ACC112 (cell line): ENCODE results near the gene UVRAG.

Experiments used
- H2AFZ ChIP-seq: fragments of 200-600 bp; sonication (generic); one replicate; pipeline ENCODE4 v1.6.0; 2017; ENCODE audit warnings: antibody characterized with exemption, low read length; ENCODE audit not compliant: unreplicated experiment
- H3K27ac ChIP-seq: fragments of 200-600 bp; sonication (generic); 2 replicates; pipeline ENCODE4 v1.5.1; 2014; ENCODE audit warnings: low read depth, mild to moderate bottlenecking, antibody characterized with exemption, low read length, moderate library complexity
- H3K27me3 ChIP-seq: fragments of 200-600 bp; sonication (generic); 2 replicates; pipeline ENCODE4 v1.6.1; 2014; ENCODE audit warnings: mild to moderate bottlenecking, antibody characterized with exemption, low read length, moderate library complexity, mixed read lengths; ENCODE audit not compliant: insufficient read depth
- H3K36me3 ChIP-seq: fragments of 200-600 bp; sonication (generic); 2 replicates; pipeline ENCODE4 v1.6.1; 2016; ENCODE audit warnings: mild to moderate bottlenecking, antibody characterized with exemption, low read length, moderate library complexity, mixed read lengths; ENCODE audit not compliant: insufficient read depth
- H3K4me1 ChIP-seq: fragments of 200-600 bp; sonication (generic); one replicate; pipeline ENCODE4 v1.6.1; 2016; ENCODE audit warnings: low read length, mixed read lengths; ENCODE audit not compliant: insufficient read depth, unreplicated experiment, control insufficient read depth
- H3K4me3 ChIP-seq: fragments of 200-600 bp; sonication (generic); 2 replicates; pipeline ENCODE4 v1.5.1; 2014; ENCODE audit warnings: mild to moderate bottlenecking, low read depth, low read length
- H3K79me2 ChIP-seq: fragments of 200-600 bp; sonication (generic); one replicate; pipeline ENCODE4 v1.6.0; 2016; ENCODE audit warnings: low read length; ENCODE audit not compliant: control insufficient read depth, unreplicated experiment, insufficient read depth

The UVRAG gene

GRCh38 chr11:75784506-75784905 lies 30.5 kb upstream of the UVRAG start:
- no peak overlapping the region for H3K4me3 ChIP-seq
- H3K27me3 ChIP-seq, result no peaks in the 10 kb centered on the region
- H3K79me2 ChIP-seq, result no peaks in the 10 kb centered on the region
- no peak overlapping the region for H3K27ac ChIP-seq
- H3K36me3 ChIP-seq, result no peaks in the 10 kb centered on the region
- no peak overlapping the region for H2AFZ ChIP-seq
- H3K4me1 ChIP-seq, result peaks cover 10% of the 10 kb centered on the region

GRCh38 chr11:75785187-75785586 lies 29.8 kb upstream of the UVRAG start:
- Histone ChIP-seq H3K79me2 (no peaks in the 10 kb centered on the region), H2AFZ (no peak overlapping the region), H3K27me3 (no peaks in the 10 kb centered on the region), H3K27ac (no peak overlapping the region), H3K4me1 (peaks cover 10% of the 10 kb centered on the region), H3K36me3 (no peaks in the 10 kb centered on the region), H3K4me3 (no peak overlapping the region)

- no peaks in the 10 kb centered on the region for H3K27me3 ChIP-seq
- peaks cover 10% of the 10 kb centered on the region for H3K4me1 ChIP-seq
- H3K79me2 ChIP-seq, result no peaks in the 10 kb centered on the region
- no peak overlapping the region for H3K4me3 ChIP-seq
- no peak overlapping the region for H3K27ac ChIP-seq
- H2AFZ ChIP-seq, result no peak overlapping the region
- H3K36me3 ChIP-seq, result no peaks in the 10 kb centered on the region
Observed at GRCh38 chr11:75786101-75786736, 28.8 kb upstream of the UVRAG start.

DNA sequence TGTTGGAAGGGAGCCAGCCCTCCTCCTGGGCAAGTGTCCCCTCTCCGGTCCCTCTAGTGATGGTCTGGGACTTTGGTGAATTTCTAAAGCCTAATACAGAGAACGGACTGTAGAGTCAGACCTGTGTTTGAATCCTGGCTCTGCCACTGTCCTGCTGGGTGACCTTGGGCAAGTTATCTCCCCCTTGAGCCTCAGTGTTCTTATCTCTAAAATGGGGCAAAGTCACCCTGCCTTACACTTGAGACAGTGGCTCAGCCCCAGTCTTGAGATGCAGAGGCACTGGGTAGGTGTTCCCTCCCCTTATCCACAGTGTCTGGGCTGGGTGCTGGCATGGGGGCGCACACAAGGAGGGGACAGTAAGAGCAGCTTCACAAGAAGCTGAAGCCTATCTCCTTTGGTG lies 25.5 kb upstream of the UVRAG start:
- no peak overlapping the region for H3K27ac ChIP-seq

DNA sequence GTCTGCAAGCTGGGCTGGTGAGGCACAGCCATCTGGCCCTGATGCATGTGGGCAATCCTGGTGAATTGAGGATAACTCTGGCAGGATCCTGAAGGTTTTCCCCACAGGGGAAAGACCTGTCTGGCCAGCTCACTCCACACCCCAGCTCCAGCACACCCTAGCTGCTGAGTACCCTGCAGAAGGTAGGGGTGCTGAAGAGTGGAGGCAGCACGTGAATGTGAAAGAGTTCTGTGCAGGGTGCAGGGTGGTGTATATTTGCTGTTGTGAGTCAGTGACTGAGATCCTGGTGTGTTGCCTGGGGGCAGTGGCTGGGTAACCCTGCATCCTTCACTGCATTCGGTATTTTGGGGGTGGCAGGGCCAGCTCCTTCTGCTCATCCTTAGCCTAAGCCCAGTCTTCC lies 24.0 kb upstream of the UVRAG start:
- H3K27me3 ChIP-seq, result no peaks in the 10 kb centered on the region
- peaks cover 3% of the 10 kb centered on the region for H3K4me1 ChIP-seq
- no peaks in the 10 kb centered on the region for H3K36me3 ChIP-seq
- H3K27ac ChIP-seq, result no peak overlapping the region
- H2AFZ ChIP-seq, result no peak overlapping the region
- no peaks in the 10 kb centered on the region for H3K79me2 ChIP-seq
- H3K4me3 ChIP-seq, result no peak overlapping the region

More for the DNA sequence above, 25.5 kb upstream of the UVRAG start:
- Histone ChIP-seq H3K4me1 (no peaks in the 10 kb centered on the region), H3K79me2 (no peaks in the 10 kb centered on the region), H3K36me3 (no peaks in the 10 kb centered on the region), H3K27me3 (no peaks in the 10 kb centered on the region), H3K4me3 (no peak overlapping the region), H2AFZ (no peak overlapping the region)

DNA sequence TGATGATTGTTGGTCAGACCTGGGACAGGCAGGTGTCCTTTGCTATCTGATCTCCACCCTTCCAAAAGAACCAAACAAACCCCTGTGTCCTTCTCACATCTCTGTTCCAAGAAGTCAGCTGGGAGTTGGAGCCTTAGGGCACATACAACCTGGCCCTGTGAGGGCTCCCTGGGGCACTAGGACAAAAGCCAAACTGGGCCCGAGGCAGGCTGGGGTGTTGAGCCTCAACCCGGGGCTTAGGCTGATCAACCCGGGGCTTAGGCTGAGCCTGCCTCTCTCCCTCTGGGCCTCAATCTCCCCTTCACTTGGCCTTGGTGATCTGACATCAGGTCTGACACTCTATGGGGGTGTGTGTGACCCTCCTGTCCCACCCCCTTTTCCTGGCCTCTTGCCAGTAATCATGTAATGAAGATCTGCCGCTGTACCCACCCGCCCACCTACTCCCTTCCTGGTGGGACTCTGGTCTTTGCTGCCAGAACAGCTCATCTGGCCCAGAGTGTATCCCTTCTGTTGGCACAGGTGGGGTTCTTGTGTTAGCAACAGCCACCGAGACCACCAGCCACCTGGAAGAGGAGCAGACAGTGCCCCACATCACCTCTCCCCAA lies 22.8 kb upstream of the UVRAG start:
- Histone ChIP-seq H3K4me3 (no peak overlapping the region), H3K36me3 (no peaks in the 10 kb centered on the region), H2AFZ (no peak overlapping the region), H3K27ac (no peak overlapping the region), H3K27me3 (no peaks in the 10 kb centered on the region), H3K4me1 (peaks cover 4% of the 10 kb centered on the region), H3K79me2 (no peaks in the 10 kb centered on the region)

DNA sequence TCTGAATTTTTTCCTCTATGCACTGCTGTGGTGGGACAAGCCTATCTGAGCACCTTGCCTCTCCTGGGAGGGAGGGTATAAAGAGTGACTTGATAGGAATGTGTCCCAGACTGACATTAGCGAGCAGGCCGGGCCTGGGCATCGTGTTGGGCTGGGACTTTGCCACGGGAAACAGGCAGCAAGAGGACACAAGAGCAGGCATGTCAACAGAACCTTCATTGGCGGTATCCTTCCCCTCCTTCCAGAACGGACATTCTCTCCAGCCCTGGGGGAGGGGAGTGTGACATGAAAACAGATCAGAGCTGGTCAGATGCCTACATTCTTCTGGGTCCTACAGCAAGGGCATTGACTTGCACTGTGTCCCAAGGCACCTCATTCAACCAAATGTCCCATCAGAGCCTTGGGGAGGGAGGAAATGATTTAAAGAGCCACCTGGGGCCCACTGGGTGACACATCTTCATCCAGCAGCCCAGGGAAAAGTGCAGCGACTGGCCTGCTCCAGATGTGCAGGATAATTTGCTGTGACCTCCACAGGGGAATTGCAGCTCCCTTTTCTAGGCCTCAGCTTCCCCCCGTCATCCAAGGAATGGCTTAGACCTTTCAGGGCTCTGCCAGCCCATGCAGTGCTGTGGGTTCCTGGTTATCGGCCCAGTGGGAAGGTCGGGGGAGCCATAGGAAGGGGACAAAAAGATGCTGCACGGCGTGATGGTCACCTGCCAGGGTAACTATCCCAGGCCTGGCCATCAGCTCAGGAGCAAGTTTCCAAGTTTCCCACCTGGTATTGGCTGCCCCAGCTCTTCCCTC lies 21.8 kb upstream of the UVRAG start:
- no peak overlapping the region for H3K4me3 ChIP-seq
- H3K27me3 ChIP-seq, result no peaks in the 10 kb centered on the region
- peaks cover 11% of the 10 kb centered on the region for H3K4me1 ChIP-seq
- no peaks in the 10 kb centered on the region for H3K79me2 ChIP-seq
- H3K27ac ChIP-seq, result no peak overlapping the region
- H3K36me3 ChIP-seq, result no peaks in the 10 kb centered on the region
- no peak overlapping the region for H2AFZ ChIP-seq

DNA sequence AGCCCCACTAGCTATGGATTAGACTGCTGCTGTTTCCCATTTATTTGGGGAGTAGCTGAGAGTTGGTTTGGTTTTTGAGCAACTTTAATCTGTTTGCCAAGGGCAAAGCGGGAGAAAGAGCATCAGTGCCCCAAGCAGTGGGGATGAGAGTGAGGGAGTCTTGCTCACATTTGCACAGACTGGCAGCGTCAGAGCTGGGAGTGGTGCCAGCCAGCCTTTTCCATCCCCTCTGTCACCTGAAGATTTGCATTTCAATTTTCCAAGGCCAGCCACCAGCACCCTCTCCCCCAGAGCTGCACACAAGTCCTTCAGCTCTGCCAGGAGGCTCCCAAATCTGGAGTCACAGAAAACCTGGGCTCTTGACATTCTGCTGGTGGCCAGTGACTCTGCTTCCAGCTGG lies 21.0 kb upstream of the UVRAG start:
- Histone ChIP-seq H3K4me1 (peaks cover 11% of the 10 kb centered on the region), H3K36me3 (no peaks in the 10 kb centered on the region), H3K27ac (no peak overlapping the region), H3K4me3 (no peak overlapping the region), H2AFZ (no peak overlapping the region), H3K27me3 (no peaks in the 10 kb centered on the region), H3K79me2 (no peaks in the 10 kb centered on the region)

- Histone ChIP-seq H3K79me2 (no peaks in the 10 kb centered on the region), H3K36me3 (no peaks in the 10 kb centered on the region), H3K4me1 (peaks cover 11% of the 10 kb centered on the region)
Observed at GRCh38 chr11:75795276-75796090, 19.5 kb upstream of the UVRAG start.

GRCh38 chr11:75796091-75796435 lies 18.9 kb upstream of the UVRAG start:
- Histone ChIP-seq H3K4me3 (no peak overlapping the region), H3K27me3 (no peaks in the 10 kb centered on the region), H2AFZ (no peak overlapping the region), H3K36me3 (no peaks in the 10 kb centered on the region), H3K4me1 (peaks cover 11% of the 10 kb centered on the region), H3K79me2 (no peaks in the 10 kb centered on the region), H3K27ac (no peak overlapping the region)

More at GRCh38 chr11:75795276-75796090, 19.5 kb upstream of the UVRAG start:
- Histone ChIP-seq H3K27me3 (no peaks in the 10 kb centered on the region), H3K4me3 (no peak overlapping the region), H2AFZ (no peak overlapping the region), H3K27ac (no peak overlapping the region)
